ENCODE data around the gene CIB4. TPM values are rescaled to one million over a fixed set of nuclear protein-coding genes. Genes with fewer than 3 reads are reported as not detected.

CIB4 gene
- total RNA-seq, 4 donors from 2014 or later = 1.1 TPM; not detected in 3

DNA sequence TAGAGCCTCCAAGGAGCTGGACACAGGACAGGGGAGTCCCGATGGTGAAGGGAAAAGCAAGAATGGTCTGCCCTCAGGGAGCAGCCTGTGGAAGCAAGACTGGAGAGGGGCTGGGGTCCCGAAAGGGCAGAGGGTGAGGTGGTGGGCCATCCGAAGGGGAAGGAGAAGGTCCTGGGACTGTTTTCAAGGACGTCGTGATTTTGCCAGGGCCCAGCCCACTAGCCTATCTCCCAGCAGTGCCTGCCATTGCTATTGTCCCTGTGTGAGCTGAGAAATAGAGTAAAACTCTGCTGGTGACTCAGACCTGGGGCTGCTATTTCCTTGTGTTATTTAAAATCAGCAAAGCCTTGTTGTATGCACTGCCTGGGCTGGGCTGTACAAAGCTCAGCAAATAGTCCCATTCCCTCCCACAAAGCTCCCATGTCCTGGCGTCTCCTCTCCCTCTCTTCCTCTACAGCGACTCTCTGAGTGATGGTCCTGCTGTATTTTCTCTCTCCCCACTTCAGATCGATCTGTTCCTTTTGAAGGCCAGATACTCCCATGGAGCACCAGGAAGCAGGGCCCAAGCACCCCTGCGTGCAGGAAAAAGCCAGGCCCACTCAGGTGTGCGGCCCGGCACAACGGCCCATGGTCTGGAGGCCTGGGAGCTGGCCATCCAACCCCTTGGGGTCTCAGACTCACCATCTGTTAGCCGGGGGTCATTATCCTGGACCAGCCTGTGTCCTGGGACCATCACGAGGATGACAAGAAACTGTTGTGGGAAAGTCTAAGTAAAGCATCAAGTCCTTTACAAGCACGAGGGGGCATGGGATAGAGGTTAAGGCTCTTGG, 98.3 kb downstream of the CIB4 start:
- TF ChIP-seq, protein P1, sequence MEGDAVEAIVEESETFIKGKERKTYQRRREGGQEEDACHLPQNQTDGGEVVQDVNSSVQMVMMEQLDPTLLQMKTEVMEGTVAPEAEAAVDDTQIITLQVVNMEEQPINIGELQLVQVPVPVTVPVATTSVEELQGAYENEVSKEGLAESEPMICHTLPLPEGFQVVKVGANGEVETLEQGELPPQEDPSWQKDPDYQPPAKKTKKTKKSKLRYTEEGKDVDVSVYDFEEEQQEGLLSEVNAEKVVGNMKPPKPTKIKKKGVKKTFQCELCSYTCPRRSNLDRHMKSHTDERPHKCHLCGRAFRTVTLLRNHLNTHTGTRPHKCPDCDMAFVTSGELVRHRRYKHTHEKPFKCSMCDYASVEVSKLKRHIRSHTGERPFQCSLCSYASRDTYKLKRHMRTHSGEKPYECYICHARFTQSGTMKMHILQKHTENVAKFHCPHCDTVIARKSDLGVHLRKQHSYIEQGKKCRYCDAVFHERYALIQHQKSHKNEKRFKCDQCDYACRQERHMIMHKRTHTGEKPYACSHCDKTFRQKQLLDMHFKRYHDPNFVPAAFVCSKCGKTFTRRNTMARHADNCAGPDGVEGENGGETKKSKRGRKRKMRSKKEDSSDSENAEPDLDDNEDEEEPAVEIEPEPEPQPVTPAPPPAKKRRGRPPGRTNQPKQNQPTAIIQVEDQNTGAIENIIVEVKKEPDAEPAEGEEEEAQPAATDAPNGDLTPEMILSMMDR (IDR thresholded peaks at IDR 0.05; ENCODE audit: low read depth) = no peak

DNA sequence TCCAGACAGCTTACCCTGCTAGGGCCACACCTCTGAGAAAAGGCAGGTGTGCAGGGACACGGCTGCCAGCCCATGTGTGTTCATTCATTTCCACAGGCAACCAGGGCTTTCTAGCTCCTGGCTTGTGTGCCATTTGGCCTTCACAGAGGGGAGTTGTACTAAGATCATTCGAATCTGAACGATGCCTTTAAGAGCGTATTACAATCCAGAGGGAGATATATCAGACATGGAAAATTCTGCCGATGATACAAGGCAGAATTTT, 99.0 kb downstream of the CIB4 start:
- TF ChIP-seq, protein P1 (IDR thresholded peaks at IDR 0.05; ENCODE audit: low read depth) = no peak

DNA sequence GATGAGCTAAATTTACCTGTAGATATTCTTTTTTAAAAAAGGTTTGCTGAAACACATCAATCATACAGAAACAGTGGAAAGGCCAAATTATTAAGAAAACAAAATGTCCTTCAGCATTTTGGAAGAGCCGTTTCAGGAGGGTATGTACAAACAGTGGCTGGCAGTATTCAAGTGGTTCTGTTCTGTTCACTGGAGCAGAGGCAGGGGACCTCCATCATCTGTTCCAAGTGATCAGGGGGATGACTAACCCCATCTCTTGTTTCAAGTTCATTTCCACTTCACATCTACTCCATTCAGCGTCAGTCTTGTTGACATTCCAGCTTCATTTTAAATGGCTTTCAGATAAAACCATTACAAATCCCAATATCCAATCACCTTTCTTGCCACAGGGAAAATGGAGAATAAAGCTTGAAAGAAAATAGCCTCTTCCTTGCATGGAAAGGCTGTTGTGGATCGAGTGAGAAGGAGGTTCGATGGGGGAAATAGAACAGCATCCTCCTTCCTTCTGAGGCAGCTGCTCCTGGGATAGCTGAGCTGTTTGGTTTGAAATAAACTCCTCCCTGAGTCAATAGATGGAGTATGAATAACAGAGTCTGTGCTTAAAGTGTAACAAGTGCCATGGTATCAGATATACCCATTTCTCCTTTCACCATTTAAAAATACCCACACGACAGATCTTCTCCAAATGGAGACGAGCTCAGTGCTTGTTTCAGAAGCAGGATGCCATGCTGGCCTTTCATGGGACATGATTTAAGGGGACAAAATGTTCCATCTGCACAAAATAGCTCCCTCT, 99.6 kb downstream of the CIB4 start:
- TF ChIP-seq, protein P1 (IDR thresholded peaks at IDR 0.05; ENCODE audit: low read depth) = no peak

DNA sequence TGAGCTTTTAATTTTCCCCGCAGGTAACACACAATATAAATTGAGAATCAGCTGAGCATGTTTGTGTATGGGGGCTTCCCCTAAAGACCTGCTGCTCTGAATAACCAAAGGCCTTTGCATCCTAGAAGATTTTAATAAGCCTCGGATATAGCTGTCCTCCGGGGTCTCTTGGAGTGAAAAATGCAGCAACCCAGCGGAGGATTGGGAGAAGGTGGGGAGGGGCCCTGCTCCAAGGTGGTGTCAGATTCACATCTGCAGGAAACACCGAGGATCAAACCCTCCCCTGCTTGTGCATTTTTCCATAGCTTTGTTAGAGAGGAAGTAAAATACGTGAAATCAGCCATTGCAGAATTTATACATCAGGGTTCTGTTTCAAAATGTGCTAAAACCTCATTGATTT, 100.2 kb downstream of the CIB4 start:
- TF ChIP-seq, protein P1 (IDR thresholded peaks at IDR 0.05; ENCODE audit: low read depth) = no peak

DNA sequence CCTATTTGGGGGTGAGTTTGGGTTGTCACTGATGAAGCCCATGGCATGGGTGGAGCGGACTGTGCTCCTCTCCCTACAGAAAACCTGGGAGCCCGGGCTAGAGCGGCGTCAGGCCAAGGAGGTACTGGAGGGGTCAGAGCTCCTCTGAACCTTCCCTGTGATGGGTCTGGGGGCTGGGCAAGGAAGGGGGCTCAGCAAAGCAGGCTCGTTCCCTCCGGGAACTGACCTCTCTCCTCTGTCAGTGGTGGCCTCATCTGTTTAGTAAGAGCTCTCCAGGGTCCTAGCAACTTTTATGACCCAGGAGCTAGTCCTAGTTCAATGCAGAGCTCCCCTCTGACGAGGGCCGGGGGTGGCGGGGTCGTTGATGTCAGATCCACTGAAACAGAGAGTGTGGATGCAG, 100.9 kb downstream of the CIB4 start:
- TF ChIP-seq, protein P1 (IDR thresholded peaks at IDR 0.05; ENCODE audit: low read depth) = no peak

DNA sequence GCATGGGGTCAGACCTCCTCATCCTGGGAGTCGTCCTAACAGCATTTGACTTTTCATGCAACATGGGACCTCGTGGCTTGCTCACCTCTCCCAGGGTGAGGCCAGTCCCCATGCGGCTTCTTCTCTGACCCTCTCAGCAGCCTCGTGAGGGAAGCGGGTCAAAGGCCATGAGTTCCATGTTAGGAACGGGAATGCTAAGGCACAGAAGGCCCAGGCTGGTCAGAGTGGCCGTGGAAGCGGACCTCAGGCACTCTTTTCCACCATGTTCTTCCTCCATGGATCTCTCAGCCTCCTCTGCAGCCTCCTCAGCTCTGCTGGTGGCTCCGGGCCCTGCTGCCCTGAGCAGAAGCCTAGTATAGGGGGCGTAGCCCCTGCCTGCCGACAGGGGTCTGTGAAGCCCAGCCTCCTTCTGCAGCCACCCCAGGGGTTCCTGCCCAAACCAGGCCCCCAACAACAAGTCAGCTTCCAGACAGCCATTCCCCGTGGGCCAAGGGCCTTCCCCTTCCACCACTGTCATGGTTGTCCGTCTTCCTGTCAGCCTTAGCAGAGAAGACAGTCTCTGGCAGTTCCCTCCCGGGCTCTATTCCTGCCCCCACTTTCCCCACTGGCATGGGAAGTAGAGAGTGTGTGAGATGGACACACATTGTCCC, 103.2 kb downstream of the CIB4 start:
- TF ChIP-seq, protein P1 (IDR thresholded peaks at IDR 0.05; ENCODE audit: low read depth) = no peak
